8988T (cell line): ENCODE results near the gene INSYN1.
"Not testable (repeated sequence)": the region's sequence is repeated elsewhere in the genome, so short reads cannot be mapped to it uniquely, and the experiment has no call there.

ENCODE experiments used
- DNase-seq: peaks from one replicate; pipeline ENCODE4 v3.0.0; 2011

INSYN1 gene, protein sequence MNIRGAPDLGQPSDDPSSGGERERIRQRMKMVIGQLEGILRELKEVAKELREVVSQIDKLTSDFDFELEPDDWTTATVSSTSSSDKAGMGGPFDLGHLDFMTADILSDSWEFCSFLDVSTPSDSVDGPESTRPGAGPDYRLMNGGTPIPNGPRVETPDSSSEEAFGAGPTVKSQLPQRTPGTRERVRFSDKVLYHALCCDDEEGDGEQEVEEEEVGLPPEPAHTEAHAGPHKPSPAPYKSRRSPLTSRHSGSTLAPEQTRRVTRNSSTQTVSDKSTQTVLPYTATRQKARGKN

DNA sequence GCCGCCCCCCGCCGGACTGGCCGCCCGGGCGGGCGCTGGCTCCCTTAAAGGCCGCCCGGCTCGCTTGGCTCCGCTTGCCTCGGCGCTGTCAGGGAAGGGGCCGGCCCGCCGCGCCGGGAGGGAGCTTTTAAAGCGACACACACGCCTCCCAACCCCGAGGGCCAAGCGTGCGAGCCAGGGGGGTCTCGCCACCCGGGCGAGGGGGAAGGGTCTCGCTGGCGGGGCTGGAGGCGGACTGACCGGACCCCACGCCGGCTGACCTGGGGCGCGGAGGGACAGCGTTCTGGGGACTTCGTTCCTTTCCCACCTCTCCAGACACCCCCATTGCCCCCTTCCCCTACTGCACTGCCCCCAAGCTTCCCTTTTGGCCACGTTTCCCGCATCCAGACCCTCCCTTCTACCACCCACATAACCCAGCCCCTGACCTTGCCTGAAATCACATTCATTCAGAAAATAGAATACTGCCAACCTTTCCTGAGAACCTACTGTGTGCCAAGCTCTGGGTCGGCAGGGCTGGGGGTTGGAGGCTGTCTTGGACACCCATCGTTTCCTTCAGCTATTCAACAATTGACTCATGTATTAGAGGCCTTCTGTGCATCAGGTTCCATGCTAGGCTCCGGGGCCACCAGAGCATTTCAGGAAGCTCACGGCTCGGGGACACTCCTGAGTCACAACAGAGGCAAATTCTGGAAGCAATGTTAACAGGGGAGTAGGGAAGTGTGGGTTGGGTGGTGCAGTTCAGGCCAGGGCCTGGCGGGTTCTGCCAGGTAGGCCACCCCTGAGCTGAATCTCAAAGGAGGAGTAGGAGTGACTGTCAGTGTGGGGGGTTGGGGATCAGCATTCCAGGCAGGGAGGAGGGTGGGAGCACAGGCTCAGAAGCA is at the start of gene INSYN1:
INSYN1 (minus strand) TSS at position 102 of the 881 bp plus-strand sequence. CDS start 2,221 bp downstream, outside the sequence.
- peak; percentile 85 for DNase-seq

DNA sequence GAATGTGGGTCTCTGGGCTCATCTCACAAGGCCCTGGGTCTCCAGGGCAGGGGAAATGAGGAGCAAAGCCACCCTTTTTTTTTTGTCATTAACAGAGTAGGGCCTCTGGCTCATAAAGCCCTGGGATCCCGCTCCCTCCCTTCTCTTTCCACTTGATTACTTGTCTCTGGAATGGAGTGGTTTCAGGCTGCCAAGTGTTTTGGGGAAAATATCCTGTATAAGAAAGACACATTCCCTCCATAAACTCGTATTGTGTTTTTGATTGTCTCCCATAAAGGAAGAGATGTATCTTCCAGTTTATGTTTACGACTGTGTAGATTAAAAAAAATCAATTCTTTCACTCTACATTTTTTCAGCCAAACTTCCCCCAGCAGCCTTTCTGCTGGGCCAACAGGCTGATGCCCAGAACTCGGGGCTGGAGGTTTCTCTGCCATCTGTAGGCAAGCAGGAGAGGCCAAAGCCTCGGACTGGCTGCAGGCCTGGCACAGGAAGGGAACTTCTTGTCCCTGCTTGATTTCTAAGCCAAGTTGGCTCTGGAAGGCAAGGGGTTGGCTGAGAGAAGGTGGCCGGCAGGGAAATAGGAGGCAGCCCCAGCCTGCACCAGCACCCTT is 49.4 kb upstream of the INSYN1 start:
- no peak for DNase-seq

DNA sequence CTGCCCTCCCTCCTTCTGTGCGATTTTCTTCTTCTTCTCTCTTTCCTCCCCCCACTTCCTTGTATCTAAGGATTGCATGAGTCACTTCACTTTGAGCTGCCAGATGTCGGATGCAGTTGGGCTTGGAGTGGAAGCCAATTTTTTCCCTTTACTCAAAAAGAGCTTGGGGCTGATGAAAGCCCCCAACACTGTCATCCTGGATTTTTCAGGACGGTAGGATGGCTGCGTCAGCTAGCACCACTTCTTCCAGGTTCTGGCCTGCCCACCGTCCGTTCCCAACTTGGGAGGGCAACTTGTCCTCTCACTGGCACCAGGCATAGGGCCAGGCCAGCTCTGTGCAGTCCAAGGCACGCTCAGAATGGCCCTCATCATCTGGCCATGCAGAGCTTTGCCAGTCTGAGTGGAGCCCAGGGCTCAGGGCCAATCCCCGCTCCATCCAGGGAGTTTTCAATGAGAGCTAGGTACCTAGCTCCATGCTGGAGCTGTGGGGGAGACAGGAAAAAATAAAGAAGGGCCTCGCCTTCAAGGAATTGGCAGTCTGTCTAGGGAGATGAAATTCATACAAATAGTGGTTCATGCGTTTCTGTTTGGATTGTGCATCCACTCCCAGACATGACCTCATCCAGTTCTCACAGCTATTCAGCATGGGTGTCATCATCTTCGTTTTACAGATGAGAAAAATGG is 47.7 kb upstream of the INSYN1 start:
- no peak for DNase-seq

DNA sequence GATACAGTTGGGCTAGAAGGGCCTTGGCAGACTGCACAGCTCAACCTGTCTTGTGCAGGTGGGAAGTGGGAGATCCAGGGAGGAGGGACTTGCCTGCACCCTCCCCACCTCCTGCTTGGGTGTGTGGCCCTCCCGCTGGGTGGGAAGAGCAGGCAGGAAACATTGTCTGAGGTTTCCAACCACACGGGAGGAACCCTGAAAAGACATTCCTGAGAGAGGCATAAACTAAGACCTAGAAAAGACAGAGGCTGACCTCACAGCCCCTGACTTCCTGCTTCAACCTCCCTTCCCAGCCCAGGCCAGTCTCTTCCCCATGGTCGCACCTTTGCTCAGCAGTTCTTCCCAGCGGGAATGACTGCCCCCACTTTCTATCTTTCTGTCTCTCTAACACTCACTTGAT is 46.3 kb upstream of the INSYN1 start:
- no peak for DNase-seq

DNA sequence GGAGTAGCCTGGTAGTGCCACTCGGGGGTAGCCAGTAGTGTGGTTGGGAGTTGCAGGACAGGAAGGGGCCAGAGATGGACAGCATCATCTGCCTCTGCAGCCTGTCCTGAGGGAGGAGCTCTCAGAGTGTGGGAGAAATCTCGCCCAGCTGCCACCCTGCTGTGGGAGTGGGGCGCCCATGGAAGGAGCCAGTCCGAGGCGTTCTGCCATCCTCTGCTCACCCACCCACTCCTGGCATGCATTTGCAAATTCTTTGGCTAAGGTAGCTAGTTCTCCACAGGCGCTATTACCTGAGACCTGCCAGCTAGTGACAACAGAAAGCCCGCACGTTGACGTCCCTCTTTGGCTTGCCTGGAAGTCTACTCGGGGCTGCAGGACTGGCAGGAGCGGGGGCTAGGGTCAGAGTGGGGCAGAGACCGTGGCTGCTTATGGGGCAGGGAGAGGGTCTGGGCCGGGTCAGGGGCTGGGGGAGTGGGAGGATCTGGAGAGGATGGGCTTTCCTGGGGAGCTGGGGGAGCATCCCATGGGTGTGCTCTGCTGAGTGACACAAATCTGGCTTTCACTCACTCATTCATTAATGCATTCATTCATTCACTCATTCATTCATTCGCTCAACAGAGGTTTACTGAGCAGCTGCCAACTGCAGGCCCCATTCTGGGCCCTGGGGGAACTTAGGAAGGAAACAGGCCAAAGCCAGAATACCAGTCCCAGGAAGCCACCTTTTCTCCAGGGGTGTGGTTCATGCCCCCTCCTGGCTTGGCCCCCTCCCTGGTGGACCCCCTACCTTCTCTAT is 44.4 kb upstream of the INSYN1 start:
- DNase-seq, result no peak

DNA sequence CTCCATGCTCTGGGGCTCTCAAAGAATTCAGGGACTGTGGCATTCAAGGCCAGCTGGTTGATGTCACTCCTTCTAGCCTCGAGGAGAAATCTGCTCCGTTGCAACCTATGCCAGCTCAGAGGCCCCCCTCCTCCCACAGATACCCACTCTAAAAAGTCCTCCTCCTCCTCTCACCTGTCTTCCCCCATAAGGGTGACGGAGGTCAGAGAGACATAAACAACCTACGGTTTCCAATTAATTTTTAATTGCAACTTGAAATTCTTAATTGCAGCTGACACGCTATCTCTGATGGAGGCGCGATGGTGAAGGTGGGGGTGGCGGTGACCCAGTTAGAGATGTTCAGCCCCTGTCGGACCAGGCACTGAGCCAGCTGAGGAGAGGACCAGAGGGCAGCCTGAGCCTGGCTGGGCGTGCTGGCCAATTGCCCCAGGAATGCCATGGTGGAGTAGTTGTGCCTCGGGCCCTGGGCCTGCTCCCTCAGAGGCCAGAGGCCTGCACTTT is 43.2 kb upstream of the INSYN1 start:
- DNase-seq, result no peak

DNA sequence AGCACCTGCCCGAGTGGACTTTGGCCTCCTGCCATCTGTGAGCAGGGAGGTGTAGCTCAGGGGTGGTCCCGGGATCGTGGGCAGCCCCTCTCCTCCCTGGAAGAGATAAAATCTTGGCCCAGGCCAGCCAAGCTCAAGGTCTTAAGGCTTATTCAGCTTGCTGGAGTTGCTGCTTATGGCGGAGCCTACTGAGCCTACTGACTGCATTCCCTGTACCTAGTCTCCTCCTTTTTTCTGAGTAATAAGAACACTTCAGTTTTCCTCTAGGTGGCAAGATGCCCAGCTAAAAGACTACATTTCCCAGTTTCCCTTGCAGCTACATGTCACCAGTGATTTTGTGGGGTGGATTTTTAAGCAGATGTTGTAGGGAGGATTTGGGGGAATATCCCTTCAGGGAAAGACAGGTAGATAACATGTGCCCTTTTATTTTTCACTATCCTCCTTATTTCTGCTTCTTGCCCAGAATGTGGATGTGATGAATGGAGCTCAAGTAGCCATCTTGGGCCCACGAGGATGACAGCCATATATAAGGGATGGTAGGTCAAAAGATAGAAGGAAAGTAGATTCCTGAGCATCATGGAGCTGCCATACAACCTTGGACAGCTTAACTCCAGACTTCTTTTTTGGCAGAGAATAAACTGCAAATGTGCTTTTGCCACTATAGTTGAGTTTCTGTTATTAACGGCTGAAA is 41.4 kb upstream of the INSYN1 start:
- DNase-seq, result no peak

DNA sequence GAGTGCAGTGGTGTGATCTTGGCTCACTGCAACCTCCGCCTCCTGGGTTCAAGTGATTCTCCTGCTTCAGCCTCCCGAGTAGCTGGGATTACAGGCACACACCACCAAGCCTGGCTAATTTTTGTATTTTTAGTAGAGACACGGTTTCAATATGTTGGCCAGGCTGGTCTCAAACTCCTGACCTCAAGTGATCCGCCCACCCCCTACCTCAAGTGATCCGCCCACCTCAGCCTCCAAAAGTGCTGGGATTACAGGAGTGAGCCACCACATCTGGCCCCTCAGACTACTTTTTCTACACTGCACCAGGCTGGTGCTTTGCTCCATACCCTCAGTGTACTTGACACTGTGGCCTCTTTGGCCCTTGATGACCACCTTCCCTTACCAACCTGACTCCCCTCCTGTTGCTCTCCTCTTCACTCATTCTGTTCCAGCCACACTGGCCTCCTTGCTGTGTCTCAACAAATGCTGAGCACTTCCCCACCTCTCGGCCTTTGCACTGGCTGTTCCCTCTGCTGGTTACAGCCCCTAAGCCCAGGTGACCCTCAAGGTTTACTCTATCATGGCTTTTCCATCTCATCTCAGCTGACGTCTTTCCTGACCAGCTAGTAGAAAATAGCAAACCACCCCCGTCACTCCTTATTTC is 39.9 kb upstream of the INSYN1 start:
- DNase-seq, result not testable (repeated sequence)

DNA sequence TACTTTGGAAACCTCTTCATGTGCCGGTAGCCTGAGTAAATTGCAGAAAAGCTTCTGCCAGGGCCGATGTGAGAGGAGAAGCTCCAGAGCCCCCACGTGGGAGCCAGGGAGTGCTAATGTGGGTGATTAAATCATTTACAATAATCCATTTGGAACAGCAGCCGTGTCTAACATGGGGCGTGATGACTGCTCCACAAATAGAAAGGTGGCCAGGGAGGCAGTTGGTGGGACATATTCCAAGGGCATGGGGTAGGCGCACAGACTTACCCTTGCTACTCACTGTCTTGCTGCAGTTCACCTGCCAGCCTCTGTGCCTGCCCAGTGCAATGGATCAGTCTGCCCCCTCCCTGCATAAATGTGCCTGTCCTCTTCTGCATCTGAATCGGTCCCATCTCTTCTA is 39.3 kb upstream of the INSYN1 start:
- no peak for DNase-seq

DNA sequence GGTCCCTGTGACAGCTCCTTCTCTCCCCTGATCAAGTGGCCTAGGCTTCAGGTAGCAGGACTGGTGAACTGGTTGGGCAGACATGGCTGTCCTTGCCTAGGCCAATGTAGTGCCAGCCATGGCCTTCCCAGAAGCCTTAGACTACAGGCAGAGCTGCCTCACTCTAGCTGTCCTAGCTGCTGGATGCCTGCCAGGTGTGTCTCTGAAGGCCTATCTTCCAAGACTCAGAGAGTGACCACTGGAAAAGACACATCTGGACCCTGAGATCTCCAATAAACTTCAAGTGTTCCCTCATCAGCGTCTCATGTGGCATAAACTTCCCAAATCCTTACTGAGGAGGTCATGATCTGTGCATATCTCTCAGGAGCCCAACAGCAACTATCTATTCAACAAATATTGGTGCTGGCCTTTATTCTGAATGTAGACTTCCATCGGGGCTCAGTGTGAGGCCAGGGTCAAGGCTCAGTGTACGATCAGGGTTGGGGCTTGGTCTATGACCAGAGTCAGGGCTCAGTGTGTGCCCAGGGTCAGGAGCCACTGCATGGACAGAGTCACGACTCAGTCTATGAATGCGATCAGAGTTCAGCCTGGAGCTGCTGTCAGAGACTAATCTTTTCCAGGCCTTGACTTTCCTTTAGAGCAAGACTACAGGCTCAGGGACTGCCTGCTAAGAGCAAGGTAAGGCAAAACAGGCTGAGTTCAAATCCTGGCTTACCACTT is 36.5 kb upstream of the INSYN1 start:
- DNase-seq, result no peak

DNA sequence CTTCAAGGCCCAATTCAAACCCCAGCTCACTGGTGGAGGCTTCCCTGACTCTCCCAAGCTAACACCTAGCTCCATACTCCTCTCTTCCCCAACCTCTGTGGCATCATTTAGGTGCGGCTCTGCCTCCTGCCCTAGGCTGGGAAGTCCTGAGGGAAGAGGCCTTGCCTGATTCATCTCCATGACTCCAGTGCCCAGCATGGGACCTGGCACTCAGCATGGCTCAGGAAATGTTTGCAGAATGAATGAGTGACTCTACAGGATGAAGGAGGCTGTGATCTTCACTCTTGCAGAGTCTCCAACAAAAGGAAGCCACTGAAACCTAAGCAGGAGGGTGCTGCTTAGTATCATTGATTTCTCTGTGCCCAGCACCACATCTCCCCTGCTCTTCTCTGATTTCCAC is 34.5 kb upstream of the INSYN1 start:
- no peak for DNase-seq

DNA sequence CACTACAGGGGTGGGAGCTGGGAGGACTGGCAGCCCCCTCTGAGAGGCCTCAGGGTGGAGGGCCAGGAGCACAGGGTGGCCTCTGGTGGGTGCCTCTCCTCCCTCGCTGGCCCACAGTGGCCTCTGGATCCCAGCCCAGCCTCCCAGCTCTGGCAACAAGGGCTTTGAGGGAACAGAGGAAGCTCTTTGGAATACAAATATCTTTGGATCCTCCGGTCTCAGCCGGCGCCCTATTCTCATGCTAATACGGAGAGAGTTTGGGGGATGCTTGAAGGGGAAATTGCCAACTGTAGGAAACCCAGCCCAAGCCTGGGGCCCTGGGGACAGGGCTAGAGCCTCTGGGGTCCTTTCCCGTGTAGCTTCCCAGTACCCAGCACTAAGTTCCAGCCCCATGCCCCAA is 33.4 kb upstream of the INSYN1 start:
- DNase-seq, result no peak

DNA sequence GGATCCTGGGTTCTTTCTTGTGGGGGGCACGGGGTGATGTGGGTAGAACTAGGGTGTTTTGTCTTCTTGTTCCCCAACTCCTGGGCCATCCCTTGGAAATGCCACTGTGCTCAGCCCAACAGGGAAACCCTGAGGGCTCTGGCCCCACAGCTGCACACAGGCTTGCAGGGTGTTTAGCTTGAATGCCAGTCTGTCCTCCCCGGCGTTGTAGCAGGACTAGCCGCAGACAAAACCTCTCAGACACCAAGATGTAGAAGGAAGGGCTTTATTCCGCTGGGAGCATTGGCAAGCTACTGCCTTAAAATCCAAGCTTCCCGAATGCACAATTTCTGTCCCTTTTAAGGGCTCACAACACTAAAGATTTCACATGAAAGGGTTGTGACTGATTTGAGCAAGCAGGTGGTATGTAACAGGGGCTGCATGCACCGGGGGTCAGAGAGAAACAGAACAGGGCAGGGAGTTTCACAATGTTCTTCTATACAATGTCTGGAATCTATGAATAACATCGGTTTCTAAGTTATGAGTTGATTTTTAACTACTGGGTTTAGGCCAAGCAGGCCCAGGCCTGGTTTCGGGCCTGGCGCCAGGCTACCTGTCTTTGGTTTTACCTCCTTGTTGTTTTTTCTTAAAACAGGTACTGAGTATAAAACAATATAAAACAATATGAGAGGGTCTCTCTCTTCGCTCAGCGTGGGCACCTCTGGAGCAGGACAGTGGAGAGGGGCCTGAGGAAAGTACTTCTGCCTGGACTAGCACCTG is 32.3 kb upstream of the INSYN1 start:
- DNase-seq, result not testable (repeated sequence)

DNA sequence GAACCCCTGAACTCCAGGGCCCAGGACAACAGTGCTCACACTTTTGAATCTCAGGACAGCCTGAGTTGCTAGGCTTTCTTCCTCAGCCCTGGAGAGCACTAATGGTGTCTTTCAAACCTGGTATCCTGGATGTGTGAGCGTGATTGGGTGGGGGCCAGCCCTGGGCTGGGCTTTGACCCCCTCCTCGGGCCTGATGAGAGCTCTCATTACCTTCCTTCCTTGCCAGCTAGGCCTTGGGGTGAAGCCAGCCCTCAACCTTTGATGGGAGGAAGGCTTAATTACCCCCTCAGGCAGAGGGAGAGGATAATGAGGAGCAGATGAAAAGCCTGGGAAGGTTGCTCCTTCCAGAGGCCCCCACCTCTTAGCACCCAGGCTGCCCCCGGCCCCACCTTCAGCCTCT is 31.1 kb upstream of the INSYN1 start:
- no peak for DNase-seq

DNA sequence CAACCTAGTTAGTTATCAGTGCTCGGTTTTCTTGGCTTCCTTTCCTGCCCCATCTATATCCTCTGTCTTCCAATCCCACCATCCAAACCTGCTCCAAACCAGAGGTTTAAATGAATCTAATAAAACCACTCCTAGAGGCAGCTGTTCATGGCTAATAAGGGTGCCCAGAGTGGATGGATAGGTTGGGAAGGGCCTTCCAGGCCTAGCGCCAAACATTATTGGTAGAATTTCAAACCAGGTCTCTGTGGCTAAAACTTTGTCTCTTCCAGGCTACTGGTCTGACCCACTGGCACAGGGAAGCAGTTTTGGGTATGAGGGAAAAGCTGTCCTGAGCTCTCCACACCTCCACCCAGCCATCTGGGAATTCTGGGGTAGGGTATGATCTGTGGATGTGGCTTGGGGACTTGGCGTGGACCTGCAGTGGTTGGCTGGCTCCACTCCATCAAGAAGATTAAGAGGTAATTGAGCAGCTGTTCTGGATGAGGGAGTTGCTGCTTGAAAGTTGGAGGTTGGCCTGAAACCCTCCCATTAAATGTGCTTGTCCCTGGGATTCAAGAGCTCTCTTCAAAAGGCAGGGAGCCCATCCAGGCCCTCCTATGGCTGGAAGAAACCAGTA is 29.3 kb upstream of the INSYN1 start:
- DNase-seq, result no peak

DNA sequence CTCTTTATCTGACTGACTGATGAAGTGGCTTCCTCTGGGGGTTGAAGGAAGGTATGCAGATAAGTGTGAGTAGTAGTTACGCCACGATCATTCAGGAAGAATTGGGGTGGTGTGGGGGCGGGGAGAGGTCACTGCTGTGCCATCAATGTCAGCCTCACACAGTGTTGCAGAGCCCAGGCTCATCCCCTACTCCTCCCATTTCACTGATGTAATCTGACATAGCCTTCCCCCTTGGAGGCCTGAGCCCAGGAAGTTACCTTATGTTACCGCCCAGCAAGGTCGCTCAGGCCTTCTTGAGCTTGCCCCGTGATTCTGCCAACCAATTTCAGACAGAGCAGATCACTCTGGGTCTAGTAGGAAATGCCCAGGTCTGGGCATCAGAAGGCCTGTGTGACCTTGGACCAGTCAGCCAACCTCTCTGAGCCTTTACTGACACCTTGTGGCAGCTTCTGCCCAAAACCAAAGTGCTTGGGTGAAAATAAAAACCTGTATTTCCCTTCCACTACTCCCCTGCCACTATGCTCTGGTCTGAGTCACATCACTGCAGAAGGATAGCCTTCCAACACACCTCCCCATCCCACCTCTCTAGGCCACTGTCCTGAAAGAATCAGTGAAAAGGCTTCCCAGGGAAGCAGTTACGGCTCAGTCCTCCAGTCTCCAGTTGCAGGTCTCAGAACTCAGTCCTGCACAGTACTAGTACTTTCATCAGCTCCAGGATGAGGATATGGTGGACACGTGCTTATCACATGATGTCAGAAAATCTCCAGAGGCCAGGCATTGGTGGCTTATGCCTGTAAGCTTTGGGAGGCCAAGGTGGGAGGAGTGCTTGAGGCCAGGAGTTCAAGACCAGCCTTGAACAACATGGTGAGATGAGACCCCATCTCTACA is 28.1 kb upstream of the INSYN1 start:
- DNase-seq, result peak; percentile 46

DNA sequence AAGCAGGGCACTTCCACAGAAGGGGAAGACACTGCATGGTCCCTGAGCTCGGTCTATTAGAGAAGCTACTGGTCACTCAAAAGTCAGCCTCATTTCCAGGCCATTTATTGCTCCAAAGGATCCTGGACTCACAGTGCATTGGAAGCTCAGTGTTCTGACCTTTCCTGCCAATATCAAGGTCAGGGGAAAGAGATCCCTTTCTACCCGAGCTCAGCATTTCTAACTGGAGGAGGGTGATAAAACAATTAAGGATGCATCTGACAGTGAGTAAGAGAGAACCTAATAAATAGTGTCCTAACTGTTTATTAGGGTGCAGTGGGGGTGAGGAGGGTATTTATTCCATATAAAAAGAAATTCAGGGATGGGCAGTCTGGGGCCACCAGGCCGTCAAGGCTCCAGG is 26.8 kb upstream of the INSYN1 start:
- no peak for DNase-seq

DNA sequence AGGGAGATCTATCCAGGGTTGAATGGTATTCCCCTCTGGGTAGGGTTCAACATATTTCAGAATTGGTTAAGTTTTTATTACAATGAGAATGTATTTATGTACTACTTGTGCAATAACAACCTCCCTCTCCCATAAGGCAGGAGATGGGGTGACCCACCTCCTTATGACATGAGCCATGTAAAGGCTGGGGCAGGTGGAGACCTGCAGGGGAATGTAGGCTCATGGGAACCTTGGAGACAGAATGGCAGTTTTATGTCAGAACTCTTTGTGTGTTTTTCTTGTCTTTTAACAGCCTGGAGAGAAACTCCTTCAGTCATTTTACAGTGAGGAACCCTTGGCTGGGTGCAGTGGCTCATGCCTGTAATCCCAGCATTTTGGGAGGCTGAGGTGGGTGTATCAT is 24.6 kb upstream of the INSYN1 start:
- no peak for DNase-seq
